ENCODE data around the gene RECQL5. TPM values are rescaled to one million over a fixed set of nuclear protein-coding genes. Genes with fewer than 3 reads are reported as not detected.

RECQL5 gene
- total RNA-seq, 1 donor from 2014 or later, result 17.3 TPM

DNA sequence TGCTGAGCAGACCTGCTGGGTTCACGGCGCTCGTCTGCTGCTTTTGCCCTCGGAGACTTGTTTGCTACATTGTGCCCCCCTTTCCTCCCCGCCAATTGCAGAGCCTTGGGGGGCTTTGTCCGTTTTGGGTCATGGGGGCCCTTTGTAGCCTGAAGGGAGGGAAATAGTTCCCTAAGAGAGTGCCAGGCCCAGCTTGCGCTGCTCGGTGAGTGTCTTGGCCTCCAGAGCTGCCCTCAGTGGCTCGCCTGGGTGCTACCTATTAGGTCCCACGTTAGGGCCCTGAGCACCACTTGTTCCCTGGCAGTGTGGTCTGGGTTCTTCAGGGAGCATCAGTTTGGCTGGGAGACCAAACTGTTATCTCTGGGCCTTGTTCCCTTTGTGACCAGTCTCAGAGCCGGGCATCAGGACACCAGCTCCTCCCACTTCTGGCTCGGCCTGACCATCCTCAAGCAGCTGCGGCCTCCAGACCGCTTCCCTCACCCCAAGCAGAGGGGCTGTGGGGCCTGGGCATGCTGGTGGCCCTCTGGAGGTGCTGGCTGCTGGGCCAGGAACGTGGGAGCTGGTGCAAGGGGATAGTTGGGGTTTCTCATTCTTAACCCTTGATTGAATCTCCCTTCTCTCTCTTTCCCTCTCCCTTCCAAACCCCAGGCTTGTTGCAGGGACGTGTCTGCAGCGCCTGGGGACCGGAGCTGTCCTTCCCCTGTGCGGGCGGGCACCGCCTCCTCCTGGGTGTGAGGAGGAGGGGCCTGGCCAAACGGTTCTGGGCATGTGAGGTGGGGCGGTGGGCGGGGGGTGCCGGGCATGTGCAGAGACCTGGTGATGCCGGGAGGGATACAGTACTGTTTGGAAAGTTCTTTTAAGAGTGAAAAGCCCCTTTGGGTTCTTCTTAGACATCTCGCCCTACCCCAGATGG lies 38.3 kb upstream of the RECQL5 start:
- no peak overlapping the region for H3K4me3 ChIP-seq
- H3K36me3 ChIP-seq, result peaks cover 86% of the 10 kb centered on the region
- peak overlapping the region; percentile 62 for H3K27ac ChIP-seq (replicated peaks)
- intact Hi-C loops (cut with micrococcal nuclease), result no loop called here
- DNase-seq, result no peak
- TF ChIP-seq CTCF (IDR thresholded peaks at IDR 0.05; ENCODE audit: borderline replicate concordance), result no peak
- peaks cover 62% of the 10 kb centered on the region for H3K4me1 ChIP-seq
- no peaks in the 10 kb centered on the region for H3K27me3 ChIP-seq (ENCODE audit: low read depth)
- no peaks in the 10 kb centered on the region for H3K9me3 ChIP-seq (replicated peaks)

- H3K36me3 ChIP-seq, result peaks cover 87% of the 10 kb centered on the region
- intact Hi-C loops (cut with micrococcal nuclease), result no loop called here
- H3K4me1 ChIP-seq, result peaks cover 78% of the 10 kb centered on the region
- no peak for DNase-seq
- no peaks in the 10 kb centered on the region for H3K27me3 ChIP-seq (ENCODE audit: low read depth)
- H3K27ac ChIP-seq (replicated peaks), result no peak overlapping the region
- TF ChIP-seq CTCF (IDR thresholded peaks at IDR 0.05; ENCODE audit: borderline replicate concordance), result no peak
- H3K4me3 ChIP-seq, result no peak overlapping the region
- H3K9me3 ChIP-seq (replicated peaks), result no peaks in the 10 kb centered on the region
Observed at GRCh38 chr17:75703591-75703990, 36.6 kb upstream of the RECQL5 start.

DNA sequence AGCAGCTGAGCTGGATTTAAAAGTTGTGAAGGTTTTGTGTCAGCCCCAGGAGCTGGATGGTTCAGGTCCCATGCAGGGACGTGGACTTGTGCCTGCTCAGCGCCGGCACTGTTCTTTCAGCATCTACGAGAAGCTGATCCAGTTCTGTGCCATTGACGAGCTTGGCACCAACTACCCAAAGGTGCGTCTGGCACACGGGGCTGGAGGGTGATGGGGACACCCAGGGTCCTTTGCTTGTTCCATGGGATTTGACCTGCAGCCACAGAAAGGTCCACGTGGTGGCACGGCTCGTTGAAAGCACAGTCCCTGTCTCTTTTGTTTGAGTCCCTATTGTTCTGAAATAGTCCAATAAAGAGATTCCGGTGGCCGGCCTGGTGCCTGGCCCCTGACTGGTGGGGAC lies 36.2 kb upstream of the RECQL5 start:
- Histone ChIP-seq H3K27ac (replicated peaks) (no peak overlapping the region), H3K4me1 (peaks cover 79% of the 10 kb centered on the region), H3K36me3 (peaks cover 83% of the 10 kb centered on the region), H3K27me3 (ENCODE audit: low read depth) (no peaks in the 10 kb centered on the region), H3K4me3 (no peak overlapping the region), H3K9me3 (replicated peaks) (no peaks in the 10 kb centered on the region)
- DNase-seq, result no peak
- intact Hi-C loops (cut with micrococcal nuclease), result no loop called here
- no peak for TF ChIP-seq CTCF (IDR thresholded peaks at IDR 0.05; ENCODE audit: borderline replicate concordance)

GRCh38 chr17:75701288-75701687 lies 34.3 kb upstream of the RECQL5 start:
- intact Hi-C loops (cut with micrococcal nuclease), result no loop called here
- no peak for TF ChIP-seq CTCF (IDR thresholded peaks at IDR 0.05; ENCODE audit: borderline replicate concordance)
- H3K27ac ChIP-seq (replicated peaks), result peak overlapping the region; percentile 96
- peaks cover 64% of the 10 kb centered on the region for H3K36me3 ChIP-seq
- no peaks in the 10 kb centered on the region for H3K9me3 ChIP-seq (replicated peaks)
- DNase-seq, result no peak
- H3K4me1 ChIP-seq, result peaks cover 79% of the 10 kb centered on the region
- no peak overlapping the region for H3K4me3 ChIP-seq
- H3K27me3 ChIP-seq (ENCODE audit: low read depth), result no peaks in the 10 kb centered on the region

- H3K4me1 ChIP-seq, result peaks cover 86% of the 10 kb centered on the region
- no peaks in the 10 kb centered on the region for H3K9me3 ChIP-seq (replicated peaks)
- TF ChIP-seq CTCF (IDR thresholded peaks at IDR 0.05; ENCODE audit: borderline replicate concordance), result no peak
- no peaks in the 10 kb centered on the region for H3K27me3 ChIP-seq (ENCODE audit: low read depth)
- intact Hi-C loops (cut with micrococcal nuclease), result no loop called here
- H3K27ac ChIP-seq (replicated peaks), result peak overlapping the region; percentile 96
- peaks cover 53% of the 10 kb centered on the region for H3K36me3 ChIP-seq
- no peak for DNase-seq
- H3K4me3 ChIP-seq, result no peak overlapping the region
Observed at GRCh38 chr17:75698659-75699058, 31.7 kb upstream of the RECQL5 start.

All from left ventricle myocardium inferior (tissue), 1 donor.